H1 (cell line): ENCODE data around the gene TRIOBP.

ENCODE experiments used
- CTCF ChIP-seq, 3 experiments: IDR thresholded peaks; 1 replicate in 2 of 3; 2 replicates in 1 of 3; pipeline versions ENCODE4 v1.5.1 to v1.6.1; 2011; ENCODE audit warnings: low read length in 3 of 3, mild to moderate bottlenecking in 3 of 3, inconsistent platforms in 2 of 3, low read depth in 1 of 3, moderate library complexity in 1 of 3; ENCODE audit not compliant: insufficient read depth in 1 of 3; ENCODE audit errors: control extremely low read depth in 1 of 3
- EGR1 ChIP-seq: IDR thresholded peaks from 2 replicates; pipeline ENCODE4 v1.6.1; 2011; ENCODE audit warnings: low read depth, low read length, borderline replicate concordance
- SAP30 ChIP-seq: fragments of 300-600 bp; sonication (generic); IDR thresholded peaks from 2 replicates; pipeline ENCODE4 v1.7.1; 2012; ENCODE audit warnings: low read length, moderate library complexity, mild to moderate bottlenecking, inconsistent platforms; ENCODE audit not compliant: insufficient read depth, insufficient replicate concordance
- TF ChIP-seq, protein P1 (sequence below): IDR thresholded peaks from 2 replicates; pipeline ENCODE4 v1.6.1; 2011; ENCODE audit warnings: low read length, improper control_type of control experiment

- TF ChIP-seq SAP30 = no peak
- no peak for TF ChIP-seq EGR1
- no peak for TF ChIP-seq CTCF (IDR thresholded peaks at IDR 0.05; ENCODE audit: control extremely low read depth in 1 of 3, insufficient read depth in 1 of 3, low read depth in 1 of 3, low read length in 3 of 3)
- TF ChIP-seq, protein P1, sequence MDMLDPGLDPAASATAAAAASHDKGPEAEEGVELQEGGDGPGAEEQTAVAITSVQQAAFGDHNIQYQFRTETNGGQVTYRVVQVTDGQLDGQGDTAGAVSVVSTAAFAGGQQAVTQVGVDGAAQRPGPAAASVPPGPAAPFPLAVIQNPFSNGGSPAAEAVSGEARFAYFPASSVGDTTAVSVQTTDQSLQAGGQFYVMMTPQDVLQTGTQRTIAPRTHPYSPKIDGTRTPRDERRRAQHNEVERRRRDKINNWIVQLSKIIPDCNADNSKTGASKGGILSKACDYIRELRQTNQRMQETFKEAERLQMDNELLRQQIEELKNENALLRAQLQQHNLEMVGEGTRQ = no peak
These were observed 65.6 kb downstream of the TRIOBP start for GRCh38 chr22:37762389-37762836.
